C4-2B (cell line): Measurements from ENCODE around the gene MT1M.

Source experiments
- CTCF ChIP-seq: fragments of 450-650 bp; conservative IDR thresholded peaks from 2 replicates; pipeline ENCODE4 v1.5.1; 2017; ENCODE audit warnings: mild to moderate bottlenecking
- ZFX ChIP-seq: fragments of 450-650 bp; IDR thresholded peaks from 2 replicates; pipeline ENCODE4 v1.6.1; 2017

DNA sequence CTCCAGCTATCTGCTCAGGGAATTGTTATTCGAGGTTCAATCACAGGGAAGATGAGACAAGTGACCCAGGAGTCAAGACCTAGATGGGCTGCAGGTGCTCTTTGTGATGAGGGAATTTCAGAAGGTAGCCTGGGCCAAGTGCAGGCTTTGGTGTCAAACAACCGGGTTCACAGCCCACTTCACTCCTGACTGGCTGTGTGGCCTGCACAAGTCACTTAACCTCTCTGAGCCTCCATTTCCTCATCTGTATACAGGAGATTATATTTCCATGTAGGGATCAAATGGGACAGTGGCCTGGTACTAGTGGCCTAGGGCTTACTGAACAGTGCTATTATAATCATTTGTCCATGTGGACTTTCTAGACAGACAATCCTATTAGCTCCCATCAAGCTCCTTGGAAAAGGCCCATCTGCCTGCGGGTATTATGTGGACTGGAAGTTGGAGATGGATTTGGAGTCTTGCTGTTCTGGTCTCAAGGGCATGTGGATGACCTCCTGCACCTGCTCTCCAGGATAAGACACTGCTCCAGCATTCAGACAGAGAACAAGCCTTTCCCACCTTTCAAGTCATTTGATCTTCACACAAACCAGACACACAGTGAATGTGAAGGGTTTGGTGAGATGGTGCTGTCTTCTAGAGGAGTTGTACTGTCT is 46.7 kb downstream of the MT1M start:
- TF ChIP-seq CTCF, result no peak
- no peak for TF ChIP-seq ZFX
